ENCODE results near the gene SOX11. TPM values are rescaled to one million over a fixed set of nuclear protein-coding genes. Genes with fewer than 3 reads are reported as not detected.

The SOX11 gene
- total RNA-seq, 1 donor from 2014 or later, result 0.84 TPM

GRCh38 chr2:5697562-5697961, 5.4 kb downstream of the SOX11 start:
- H3K36me3 ChIP-seq, result no peaks in the 10 kb centered on the region
- DNase-seq, result no peak
- H3K9me3 ChIP-seq, result no peaks in the 10 kb centered on the region
- ATAC-seq, result no peak
- no peak overlapping the region for H3K27ac ChIP-seq
- H3K4me3 ChIP-seq, result no peak overlapping the region
- intact Hi-C loops (cut with DNase I), result no loop called here
- no peak for TF ChIP-seq CTCF (IDR thresholded peaks at IDR 0.05)
- peaks cover 13% of the 10 kb centered on the region for H3K4me1 ChIP-seq
- H3K27me3 ChIP-seq, result peaks cover 81% of the 10 kb centered on the region

GRCh38 chr2:5698134-5698533, 6.0 kb downstream of the SOX11 start:
- Histone ChIP-seq H3K9me3 (no peaks in the 10 kb centered on the region), H3K27me3 (peaks cover 76% of the 10 kb centered on the region), H3K4me1 (peaks cover 12% of the 10 kb centered on the region), H3K4me3 (no peak overlapping the region), H3K27ac (no peak overlapping the region), H3K36me3 (no peaks in the 10 kb centered on the region)
- no peak for TF ChIP-seq CTCF (IDR thresholded peaks at IDR 0.05)
- no peak for ATAC-seq
- DNase-seq, result no peak
- intact Hi-C loops (cut with DNase I), result no loop called here

- no peak overlapping the region for H3K4me3 ChIP-seq
- DNase-seq, result no peak
- TF ChIP-seq CTCF (IDR thresholded peaks at IDR 0.05), result no peak
- peaks cover 12% of the 10 kb centered on the region for H3K4me1 ChIP-seq
- no peaks in the 10 kb centered on the region for H3K9me3 ChIP-seq
- H3K27me3 ChIP-seq, result peaks cover 59% of the 10 kb centered on the region
- no peak overlapping the region for H3K27ac ChIP-seq
- intact Hi-C loops (cut with DNase I), result no loop called here
- no peaks in the 10 kb centered on the region for H3K36me3 ChIP-seq
- ATAC-seq, result no peak
These were observed 7.8 kb downstream of the SOX11 start for GRCh38 chr2:5699963-5700362.

DNA sequence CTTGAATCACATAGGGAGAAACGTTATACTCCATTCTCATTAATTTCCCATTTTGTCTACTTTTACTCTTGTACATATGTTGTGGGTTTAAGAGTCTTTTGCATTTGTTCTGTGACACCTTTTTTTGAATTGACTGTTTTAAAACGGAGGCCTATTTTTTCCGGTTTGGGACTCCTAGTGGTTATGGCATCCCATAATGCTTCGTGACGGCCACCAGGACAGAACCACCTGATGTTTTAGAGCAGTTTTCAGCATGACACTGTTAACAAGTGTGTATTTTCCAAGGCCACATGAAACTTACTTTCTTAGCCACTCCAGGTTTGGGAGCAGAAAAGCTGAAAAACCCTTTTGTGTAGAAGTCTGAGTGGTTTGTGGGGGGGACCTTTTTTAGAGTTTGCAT, 8.4 kb downstream of the SOX11 start:
- TF ChIP-seq CTCF (IDR thresholded peaks at IDR 0.05), result no peak
- no peaks in the 10 kb centered on the region for H3K9me3 ChIP-seq
- intact Hi-C loops (cut with DNase I), result no loop called here
- peaks cover 55% of the 10 kb centered on the region for H3K27me3 ChIP-seq
- no peak overlapping the region for H3K4me3 ChIP-seq
- no peaks in the 10 kb centered on the region for H3K36me3 ChIP-seq
- no peak for ATAC-seq
- peaks cover 11% of the 10 kb centered on the region for H3K4me1 ChIP-seq
- H3K27ac ChIP-seq, result no peak overlapping the region
- DNase-seq, result no peak

GRCh38 chr2:5701266-5701665, 9.1 kb downstream of the SOX11 start:
- no peak overlapping the region for H3K4me3 ChIP-seq
- ATAC-seq, result no peak
- H3K9me3 ChIP-seq, result no peaks in the 10 kb centered on the region
- H3K27ac ChIP-seq, result no peak overlapping the region
- TF ChIP-seq CTCF (IDR thresholded peaks at IDR 0.05), result no peak
- peaks cover 48% of the 10 kb centered on the region for H3K27me3 ChIP-seq
- intact Hi-C loops (cut with DNase I), result no loop called here
- no peaks in the 10 kb centered on the region for H3K36me3 ChIP-seq
- peaks cover 4% of the 10 kb centered on the region for H3K4me1 ChIP-seq
- no peak for DNase-seq

GRCh38 chr2:5703166-5703565, 11.0 kb downstream of the SOX11 start:
- no peak for ATAC-seq
- Histone ChIP-seq H3K27ac (no peak overlapping the region), H3K36me3 (no peaks in the 10 kb centered on the region), H3K4me3 (no peak overlapping the region), H3K4me1 (no peaks in the 10 kb centered on the region), H3K9me3 (no peaks in the 10 kb centered on the region), H3K27me3 (peaks cover 33% of the 10 kb centered on the region)
- TF ChIP-seq CTCF (IDR thresholded peaks at IDR 0.05), result no peak
- intact Hi-C loops (cut with DNase I), result no loop called here
- DNase-seq, result no peak

Measured in upper lobe of right lung (tissue), 1 donor.